ENCODE results near the gene SLC23A2.

- no peak for TF ChIP-seq EZH2 (IDR thresholded peaks at IDR 0.05; ENCODE audit: borderline replicate concordance, insufficient read depth, low read length, poor library complexity, severe bottlenecking)
- no peak for TF ChIP-seq TAF1 (IDR thresholded peaks at IDR 0.05; ENCODE audit: low read depth)
Measured at GRCh38 chr20:4881006-4881730, 120.1 kb downstream of the SLC23A2 start.

Data from neural cell (in vitro differentiated cells).